Panc1 (cell line): ENCODE results near the gene TANC1. TPM values are rescaled to one million over a fixed set of nuclear protein-coding genes. Genes with fewer than 3 reads are reported as not detected.

Experiments
- ATAC-seq: fragments of 200-7000 bp; cut with Tn5 transposase; 2 replicates; pipeline ENCODE4 v1.9.1; 2020; ENCODE audit warnings: mild to moderate bottlenecking, moderate library complexity
- BruUV-seq: library from RNA; stranded (reverse); fragments of 400-500 nt; replicated peaks from 2 replicates; lab custom pipeline; 2021; lab: Mats Ljungman, UMichigan
- CTCF ChIA-PET: fragments of 300-600 bp; sonication (Branson Sonifier 250); formaldehyde crosslinking; loops from one replicate; lab custom pipeline; 2022; ENCODE audit warnings: antibody characterized with exemption; lab: Charles Lee
- POLR2A ChIA-PET: fragments of 300-600 bp; sonication (Branson Sonifier 250); formaldehyde crosslinking; loops from one replicate; lab custom pipeline; 2022; ENCODE audit warnings: antibody characterized with exemption; lab: Charles Lee
- DNase-seq: peaks from one replicate; pipeline ENCODE4 v3.0.0-alpha.2; 2010; ENCODE audit warnings: low read depth, low spot score
- H3K27ac ChIP-seq: 2 replicates; pipeline ENCODE4 v1.5.1; 2011; ENCODE audit warnings: mild to moderate bottlenecking, low read length, inconsistent platforms
- H3K27me3 ChIP-seq: fragments of 200-500 bp; sonication (Bioruptor generic); 2 replicates; pipeline ENCODE4 v1.6.0; 2014; ENCODE audit warnings: low read length, inconsistent platforms; ENCODE audit not compliant: control insufficient read depth, insufficient read depth
- H3K36me3 ChIP-seq: fragments of 200-500 bp; sonication (Bioruptor generic); 2 replicates; pipeline ENCODE4 v1.5.1; 2014; ENCODE audit warnings: inconsistent platforms, mild to moderate bottlenecking, low read length, moderate library complexity; ENCODE audit not compliant: control insufficient read depth, insufficient read depth
- H3K4me1 ChIP-seq: 2 replicates; pipeline ENCODE4 v1.5.1; 2011; ENCODE audit warnings: inconsistent platforms, mild to moderate bottlenecking, low read length, moderate library complexity; ENCODE audit not compliant: control insufficient read depth, insufficient read depth
- H3K4me3 ChIP-seq, 2 experiments: 2 replicates each; pipeline ENCODE4 v1.5.1; 2011 to 2012; ENCODE audit warnings: low read depth in 2 of 2, low read length in 2 of 2, mild to moderate bottlenecking in 2 of 2, inconsistent platforms in 1 of 2, moderate library complexity in 1 of 2
- H3K9me3 ChIP-seq: fragments of 200-500 bp; sonication (Bioruptor generic); 2 replicates; pipeline ENCODE4 v1.5.1; 2014; ENCODE audit warnings: low read depth, mild to moderate bottlenecking, inconsistent platforms, low read length, moderate library complexity; ENCODE audit not compliant: control insufficient read depth, insufficient read depth
- CTCF ChIP-seq: fragments of 450-650 bp; IDR thresholded peaks from 2 replicates; pipeline ENCODE4 v1.5.1; 2017; ENCODE audit warnings: mild to moderate bottlenecking
- POLR2AphosphoS5 ChIP-seq: IDR thresholded peaks from 2 replicates; pipeline ENCODE4 v1.6.1; 2012; ENCODE audit warnings: mild to moderate bottlenecking, low read depth, low read length, moderate library complexity
- REST ChIP-seq, 2 experiments: IDR thresholded peaks; 2 replicates each; pipeline ENCODE4 v1.6.1; 2011 to 2012; ENCODE audit warnings: low read depth in 2 of 2, control low read depth in 1 of 2, low read length in 1 of 2, mild to moderate bottlenecking in 1 of 2, moderate library complexity in 1 of 2; ENCODE audit not compliant: insufficient read depth in 1 of 2
- SIN3A ChIP-seq: IDR thresholded peaks from 2 replicates; pipeline ENCODE4 v1.6.1; 2012; ENCODE audit warnings: low read depth, mild to moderate bottlenecking, low read length, moderate library complexity, borderline replicate concordance; ENCODE audit not compliant: insufficient read depth
- TCF7L2 ChIP-seq: IDR thresholded peaks from 2 replicates; pipeline ENCODE4 v1.6.1; 2011; ENCODE audit warnings: mild to moderate bottlenecking, low read depth, low read length, inconsistent platforms
- in situ Hi-C: cut with HindIII; loops from 2 replicates; pipeline ENCODE4 v1.10.0; 2016; ENCODE audit warnings: low sequenced_read_pairs, low pct_unique_long_range_greater_than_20kb
- intact Hi-C: fragments of 100-400 bp; cut with micrococcal nuclease; formaldehyde crosslinking; loops from one replicate; pipeline ENCODE4 v1.10.0; 2022; ENCODE audit not compliant: unreplicated experiment
- total RNA-seq: library from RNA; stranded (reverse); gene quantifications from one replicate; pipeline ENCODE4 v1.2.1, GENCODE V29; 2021; ENCODE audit not compliant: unreplicated experiment

TANC1 gene
- total RNA-seq, 1 experiment from 2014 or later = 44.3 TPM

- DNase-seq (no peak), ATAC-seq (no peak)
- Histone ChIP-seq H3K4me1 (peaks cover 26% of the 10 kb centered on the region), H3K4me3 (no peak overlapping the region), H3K9me3 (no peaks in the 10 kb centered on the region), H3K27me3 (no peaks in the 10 kb centered on the region), H3K27ac (peak overlapping the region; percentile 67), H3K36me3 (no peaks in the 10 kb centered on the region)
- intact Hi-C loops (no loop called here), in situ Hi-C loops (no loop called here)
- ChIA-PET POLR2A (no interaction called here), CTCF (no interaction called here)
- no peak for TF ChIP-seq REST (IDR thresholded peaks at IDR 0.05; ENCODE audit: insufficient read depth in 1 of 2, low read depth in 2 of 2, low read length in 1 of 2)
- no peak for TF ChIP-seq TCF7L2
- TF ChIP-seq POLR2AphosphoS5 = no peak
- no peak for TF ChIP-seq SIN3A
- TF ChIP-seq CTCF = no peak
- no TSS peak for BruUV-seq
Measured at GRCh38 chr2:159123786-159124185, 155.3 kb downstream of the TANC1 start.

- CTCF ChIA-PET = interaction anchor here (0.5 to 0.7 kb wide), 2 partner anchors 26 to 842 kb away, joined by 6 to 7 read pairs; no protein-coding TSS in a partner anchor
- Histone ChIP-seq H3K4me1 (peaks cover 19% of the 10 kb centered on the region), H3K4me3 (no peak overlapping the region), H3K27ac (peak overlapping the region; percentile 67), H3K36me3 (no peaks in the 10 kb centered on the region), H3K27me3 (no peaks in the 10 kb centered on the region), H3K9me3 (no peaks in the 10 kb centered on the region)
- in situ Hi-C loops = no loop called here
- TF ChIP-seq REST (IDR thresholded peaks at IDR 0.05; ENCODE audit: insufficient read depth in 1 of 2, low read depth in 2 of 2, low read length in 1 of 2) (no peak), POLR2AphosphoS5 (no peak), TCF7L2 (peak; percentile 70)
- POLR2A ChIA-PET = interaction anchor here (0.6 to 0.7 kb wide), 2 partner anchors 14 to 36 kb away, joined by 5 to 12 read pairs; no protein-coding TSS in a partner anchor
- intact Hi-C loops = no loop called here
- no TSS peak for BruUV-seq
- ATAC-seq = peak; percentile 79
- peak; percentile 18 for DNase-seq
Measured at GRCh38 chr2:159124441-159124911, 156.0 kb downstream of the TANC1 start.
